Measurements from ENCODE around the gene HAAO.

DNA sequence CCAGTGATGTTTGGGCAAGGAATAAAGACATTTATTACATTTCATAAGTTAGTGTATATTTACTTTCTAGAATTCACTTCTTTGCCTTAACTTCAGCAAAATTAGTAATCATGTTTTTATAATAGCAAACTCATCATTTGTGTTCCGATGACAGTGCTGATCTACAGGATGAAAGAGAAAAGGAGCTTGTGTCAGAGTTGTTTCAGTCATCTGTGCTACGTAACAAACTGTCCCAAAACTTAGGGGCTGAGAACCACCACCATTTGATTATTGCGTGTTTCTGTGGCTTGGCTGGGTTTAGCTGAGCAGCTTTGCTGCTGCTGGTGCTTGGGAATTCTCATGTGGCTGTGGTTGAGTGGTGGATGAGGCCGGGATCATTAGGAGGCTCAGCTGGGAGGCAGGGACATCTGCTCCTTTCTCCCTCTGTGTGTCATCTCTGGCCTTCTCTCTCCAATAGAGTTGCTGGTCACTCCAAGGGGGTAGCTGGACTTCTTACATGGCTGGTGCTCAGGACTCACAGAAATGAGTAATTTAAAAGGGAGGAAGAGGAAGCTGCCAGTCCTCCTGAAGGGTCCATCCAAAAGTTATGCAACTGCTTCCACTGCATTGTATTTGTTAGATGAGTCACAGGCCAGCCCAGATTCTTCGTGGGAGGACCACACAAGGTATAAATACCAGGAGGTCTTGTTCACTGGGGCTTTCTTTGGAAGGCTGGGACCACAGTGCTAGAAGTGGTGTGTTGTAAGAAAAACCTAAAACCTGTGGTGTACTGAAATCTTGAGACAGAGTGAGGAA lies 43.4 kb upstream of the HAAO start:
- no peak for TF ChIP-seq ELF4 (IDR thresholded peaks at IDR 0.05)
- TF ChIP-seq ARNT (IDR thresholded peaks at IDR 0.05), result no peak
- TF ChIP-seq FOXM1 (IDR thresholded peaks at IDR 0.05; ENCODE audit: borderline replicate concordance), result no peak
- TF ChIP-seq TARDBP (IDR thresholded peaks at IDR 0.05), result no peak
- TF ChIP-seq FOXA1 (IDR thresholded peaks at IDR 0.05), result no peak
- TF ChIP-seq CTBP1 (IDR thresholded peaks at IDR 0.05; ENCODE audit: borderline replicate concordance), result no peak
- TF ChIP-seq FOXK2 (IDR thresholded peaks at IDR 0.05), result no peak
- no peak for TF ChIP-seq LEF1 (IDR thresholded peaks at IDR 0.05; ENCODE audit: borderline replicate concordance)
- TF ChIP-seq SUZ12 (IDR thresholded peaks at IDR 0.05), result no peak
- TF ChIP-seq ZNF384 (IDR thresholded peaks at IDR 0.05), result no peak
